HEK293T (cell line): ENCODE measurements around the gene IFT81.

ENCODE experiments used
- CTBP1 ChIP-seq: fragments of 450-650 bp; IDR thresholded peaks from 2 replicates; pipeline ENCODE4 v1.6.1; 2016; ENCODE audit warnings: borderline replicate concordance
- TARDBP ChIP-seq: fragments of 450-650 bp; IDR thresholded peaks from 2 replicates; pipeline ENCODE4 v1.6.1; 2016

GRCh38 chr12:110227138-110227537 lies 103.0 kb downstream of the IFT81 start:
- TF ChIP-seq TARDBP, result no peak
- TF ChIP-seq CTBP1, result no peak
